Fibroblast of lung (primary cell): ENCODE results near the gene ALDH3B2.

ENCODE experiments used
- CTCF ChIP-seq, 2 donors: IDR thresholded peaks in 1 of 2; conservative IDR thresholded peaks in 1 of 2; 1 replicate in 1 of 2; 2 replicates in 1 of 2; pipeline ENCODE4 v1.5.1; 2011 to 2012; ENCODE audit warnings: low read length in 2 of 2, control low read depth in 1 of 2, inconsistent platforms in 1 of 2, low read depth in 1 of 2, mild to moderate bottlenecking in 1 of 2
- EZH2 ChIP-seq: IDR thresholded peaks from 2 replicates; pipeline ENCODE4 v1.5.1; 2012; ENCODE audit warnings: low read length, control low read depth, mild to moderate bottlenecking; ENCODE audit errors: missing control alignments

DNA sequence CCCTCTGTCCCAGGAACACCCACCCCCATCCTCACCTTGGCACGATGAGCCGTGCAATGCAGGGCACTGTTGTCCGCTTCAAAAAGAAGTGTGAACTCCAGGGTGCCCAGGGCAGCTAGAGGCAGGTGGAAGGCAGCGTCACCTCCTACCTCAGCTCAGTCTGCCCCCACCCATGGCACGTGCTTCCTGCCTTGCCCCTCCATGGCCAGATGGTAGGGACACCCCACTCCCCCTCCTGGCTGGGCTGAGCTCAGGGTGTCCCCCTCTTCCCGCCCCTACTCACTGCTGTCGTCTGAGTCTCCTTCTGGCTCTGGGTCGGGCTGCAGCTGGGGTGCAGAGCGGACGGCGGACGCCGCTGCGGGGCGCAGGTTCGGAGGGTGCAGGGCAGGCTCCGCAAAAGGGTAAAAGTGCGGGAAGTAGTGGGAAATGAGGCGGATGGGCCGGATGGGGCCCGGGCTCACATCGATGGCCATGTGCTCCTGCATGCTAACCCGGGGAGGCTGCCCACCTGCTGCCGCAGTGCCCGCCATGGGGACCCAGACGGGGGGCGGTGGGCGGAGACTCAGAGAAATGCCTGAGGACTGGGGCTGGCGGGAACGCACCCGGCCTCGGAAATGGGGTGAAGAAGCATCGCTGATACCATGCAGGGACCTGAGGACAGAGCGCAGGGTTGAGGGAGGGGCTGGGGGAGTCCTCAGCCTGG lies 58.5 kb downstream of the ALDH3B2 start:
- TF ChIP-seq CTCF (conservative IDR thresholded peaks at IDR 0.05 in 1 of 2, IDR thresholded peaks at IDR 0.05 in 1 of 2; ENCODE audit: low read depth in 1 of 2, low read length in 2 of 2) (no peak), EZH2 (no peak)
